HepG2 (cell line): ENCODE data around the gene ZNF773. TPM values are rescaled to one million over a fixed set of nuclear protein-coding genes. Genes with fewer than 3 reads are reported as not detected.

Experiments used
- FOSL2 ChIP-seq: sonication (generic); formaldehyde crosslinking; IDR thresholded peaks from 2 replicates; pipeline ENCODE4 v1.4.0; 2020; ENCODE audit warnings: missing genetic modification reagents
- HIVEP1 ChIP-seq: sonication (generic); formaldehyde crosslinking; IDR thresholded peaks from 2 replicates; pipeline ENCODE4 v1.4.0; 2020; ENCODE audit warnings: mild to moderate bottlenecking, missing genetic modification reagents
- ISX ChIP-seq: sonication (generic); formaldehyde crosslinking; conservative IDR thresholded peaks from 2 replicates; pipeline ENCODE4 v1.5.0; 2020; ENCODE audit warnings: missing genetic modification reagents
- MAZ ChIP-seq, 2 experiments: sonication (generic) in 1 of 2; formaldehyde crosslinking in 1 of 2; IDR thresholded peaks; 2 replicates each; pipeline versions ENCODE4 v1.5.0 to v1.6.1; 2012 to 2020; ENCODE audit warnings: low read depth in 2 of 2, mild to moderate bottlenecking in 2 of 2, borderline replicate concordance in 1 of 2, improper control_type of control experiment in 1 of 2, low read length in 1 of 2, missing genetic modification reagents in 1 of 2, moderate library complexity in 1 of 2
- MEIS1 ChIP-seq: sonication (generic); formaldehyde crosslinking; IDR thresholded peaks from 2 replicates; pipeline ENCODE4 v1.9.0; 2021; ENCODE audit warnings: mild to moderate bottlenecking, missing genetic modification reagents, moderate library complexity, borderline replicate concordance
- NR3C1 ChIP-seq: sonication (generic); formaldehyde crosslinking; IDR thresholded peaks from 2 replicates; pipeline ENCODE4 v1.4.0; 2020; ENCODE audit warnings: missing genetic modification reagents
- PBX3 ChIP-seq: sonication (generic); formaldehyde crosslinking; IDR thresholded peaks from 2 replicates; pipeline ENCODE4 v1.8.1; 2023; ENCODE audit warnings: missing genetic modification reagents, inconsistent platforms, borderline replicate concordance
- SOX13 ChIP-seq, 3 experiments: fragments of 450-650 bp in 1 of 3; sonication (generic) in 1 of 3; formaldehyde crosslinking in 1 of 3; IDR thresholded peaks in 2 of 3; conservative IDR thresholded peaks in 1 of 3; 2 replicates each; pipeline versions ENCODE4 v1.5.0 to v1.6.1; 2016 to 2020; ENCODE audit warnings: antibody characterized with exemption in 1 of 3, mild to moderate bottlenecking in 1 of 3, missing compliant biosample characterization in 1 of 3, missing genetic modification reagents in 1 of 3, moderate library complexity in 1 of 3
- STAG1 ChIP-seq: sonication (generic); formaldehyde crosslinking; IDR thresholded peaks from 2 replicates; pipeline ENCODE4 v1.4.0; 2020; ENCODE audit warnings: missing genetic modification reagents
- TIGD3 ChIP-seq: sonication (generic); formaldehyde crosslinking; IDR thresholded peaks from 2 replicates; pipeline ENCODE4 v1.5.1; 2020; ENCODE audit warnings: mild to moderate bottlenecking, missing genetic modification reagents, borderline replicate concordance
- ZBTB10 ChIP-seq: sonication (generic); formaldehyde crosslinking; IDR thresholded peaks from 2 replicates; pipeline ENCODE4 v1.4.0; 2020; ENCODE audit warnings: missing genetic modification reagents, borderline replicate concordance
- ZBTB26 ChIP-seq: IDR thresholded peaks from 2 replicates; pipeline ENCODE4 v1.6.1; 2016; ENCODE audit warnings: missing compliant biosample characterization, missing genetic modification reagents, borderline replicate concordance
- ZNF770 ChIP-seq: sonication (generic); formaldehyde crosslinking; IDR thresholded peaks from 2 replicates; pipeline ENCODE4 v1.5.0; 2020; ENCODE audit warnings: mild to moderate bottlenecking, missing genetic modification reagents
- ZNF790 ChIP-seq: sonication (generic); formaldehyde crosslinking; IDR thresholded peaks from 2 replicates; pipeline ENCODE4 v1.8.0; 2022; ENCODE audit warnings: missing genetic modification reagents, mild to moderate bottlenecking, borderline replicate concordance
- ZNF800 ChIP-seq: sonication (generic); formaldehyde crosslinking; IDR thresholded peaks from 2 replicates; pipeline ENCODE4 v1.4.0; 2020; ENCODE audit warnings: missing genetic modification reagents
- polyA plus RNA-seq, 8 experiments: library from polyadenylated mRNA; depleted of rRNA in 3 of 8; stranded (reverse) in 7 of 8; unstranded in 1 of 8; fragments of >200 nt; fragmentation: Illumina TruSeq in 4 of 8; extraction: Trizol in 4 of 8; gene quantifications; 2 replicates each; pipeline versions ENCODE4 v1.2.1 to v1.2.3, GENCODE V29; 2011 to 2016; ENCODE audit warnings: low read depth in 4 of 8, missing spikeins in 1 of 8, mixed read lengths in 1 of 8; ENCODE audit not compliant: insufficient read depth in 1 of 8
- total RNA-seq, 5 experiments: library from RNA; depleted of rRNA; stranded (reverse); fragments of >200 nt; fragmentation: Illumina TruSeq; extraction: Trizol; gene quantifications; 2 replicates each; pipeline ENCODE4 v1.2.3, GENCODE V29; 2016; ENCODE audit warnings: low read depth in 1 of 5

The ZNF773 gene
- total and polyA plus RNA-seq, 2 of the 13 experiments (the other 11 are each of a cell fraction or from before 2014, with no cell fraction given), result 5.7 to 6.7 TPM

GRCh38 chr19:57477191-57478008 is 22.3 kb upstream of the ZNF773 start, which contains the start of gene ZNF772 (continued):
- TF ChIP-seq ZBTB26 (CRISPR knock-in tag) (0 out of 2 replicates have a peak, but pooled peaks have one; percentile 47), HIVEP1 (0 out of 2 replicates have a peak, but pooled peaks have one; percentile 57), MEIS1 (CRISPR knock-in tag) (no peak), ISX (CRISPR knock-in tag) (no peak), TIGD3 (CRISPR knock-in tag) (no peak), MAZ (IDR thresholded peaks at IDR 0.05; ENCODE audit: borderline replicate concordance, low read depth, low read length) (no peak), MAZ (CRISPR knock-in tag; IDR thresholded peaks at IDR 0.05; ENCODE audit: low read depth) (no peak), PBX3 (CRISPR knock-in tag) (no peak), SOX13 (IDR thresholded peaks at IDR 0.05) (no peak), SOX13 (CRISPR knock-in tag; conservative IDR thresholded peaks at IDR 0.05 in 1 of 2, IDR thresholded peaks at IDR 0.05 in 1 of 2) (no peak; a peak in 1 of 4 replicates), NR3C1 (CRISPR knock-in tag) (no peak), FOSL2 (CRISPR knock-in tag) (peak; percentile 16; the same call in 1 of the 2 replicates), ZBTB10 (CRISPR knock-in tag) (no peak), ZNF790 (no peak), STAG1 (CRISPR knock-in tag) (no peak), ZNF800 (CRISPR knock-in tag) (no peak), ZNF770 (CRISPR knock-in tag) (no peak)
